KMS-11 (cell line): ENCODE results near the gene NPW.

Experiments
- H2AFZ ChIP-seq: fragments of 200-600 bp; sonication (generic); 2 replicates; pipeline ENCODE4 v1.6.1; 2016; ENCODE audit warnings: antibody characterized with exemption, mixed run types, low read depth
- H3K27ac ChIP-seq: fragments of 200-600 bp; sonication (generic); 2 replicates; pipeline ENCODE4 v1.6.1; 2016; ENCODE audit warnings: mild to moderate bottlenecking, mixed run types
- H3K27me3 ChIP-seq: fragments of 200-600 bp; sonication (generic); 2 replicates; pipeline ENCODE4 v1.6.1; 2017; ENCODE audit warnings: mild to moderate bottlenecking, low read depth, mixed run types, moderate library complexity; ENCODE audit not compliant: insufficient read depth
- H3K36me3 ChIP-seq: fragments of 200-600 bp; sonication (generic); 2 replicates; pipeline ENCODE4 v1.6.1; 2017; ENCODE audit warnings: mild to moderate bottlenecking, mixed run types; ENCODE audit not compliant: insufficient read depth
- H3K4me1 ChIP-seq: fragments of 200-600 bp; sonication (generic); 2 replicates; pipeline ENCODE4 v1.6.1; 2016; ENCODE audit warnings: mild to moderate bottlenecking, low read depth, mixed run types; ENCODE audit not compliant: poor library complexity, severe bottlenecking
- H3K4me2 ChIP-seq: fragments of 200-600 bp; sonication (generic); 2 replicates; pipeline ENCODE4 v1.7.0; 2016; ENCODE audit warnings: mild to moderate bottlenecking, mixed run types
- H3K4me3 ChIP-seq: fragments of 200-600 bp; sonication (generic); IDR thresholded peaks from 2 replicates; pipeline ENCODE4 v1.6.1; 2017; ENCODE audit warnings: low read depth, low read length, mixed read lengths; ENCODE audit not compliant: insufficient read depth
- H3K79me2 ChIP-seq: fragments of 200-600 bp; sonication (generic); 2 replicates; pipeline ENCODE4 v1.6.1; 2016; ENCODE audit warnings: low read depth, mixed run types; ENCODE audit not compliant: insufficient read depth
- H3K9ac ChIP-seq: fragments of 200-600 bp; sonication (generic); 2 replicates; pipeline ENCODE4 v1.6.1; 2016; ENCODE audit warnings: mild to moderate bottlenecking, mixed run types
- H4K20me1 ChIP-seq: fragments of 200-600 bp; sonication (generic); 2 replicates; pipeline ENCODE4 v1.6.1; 2016; ENCODE audit warnings: mild to moderate bottlenecking, mixed run types; ENCODE audit not compliant: insufficient read depth
- TF ChIP-seq, protein P1 (sequence below): fragments of 200-600 bp; sonication (generic); conservative IDR thresholded peaks from 2 replicates; pipeline ENCODE4 v1.6.1; 2017; ENCODE audit warnings: low read depth, mild to moderate bottlenecking, antibody characterized with exemption, low read length, moderate library complexity, mixed read lengths

Gene NPW

GRCh38 chr16:2037647-2038381 lies 18.2 kb downstream of the NPW start:
- H3K27me3 ChIP-seq = no peaks in the 10 kb centered on the region
- TF ChIP-seq, protein P1, sequence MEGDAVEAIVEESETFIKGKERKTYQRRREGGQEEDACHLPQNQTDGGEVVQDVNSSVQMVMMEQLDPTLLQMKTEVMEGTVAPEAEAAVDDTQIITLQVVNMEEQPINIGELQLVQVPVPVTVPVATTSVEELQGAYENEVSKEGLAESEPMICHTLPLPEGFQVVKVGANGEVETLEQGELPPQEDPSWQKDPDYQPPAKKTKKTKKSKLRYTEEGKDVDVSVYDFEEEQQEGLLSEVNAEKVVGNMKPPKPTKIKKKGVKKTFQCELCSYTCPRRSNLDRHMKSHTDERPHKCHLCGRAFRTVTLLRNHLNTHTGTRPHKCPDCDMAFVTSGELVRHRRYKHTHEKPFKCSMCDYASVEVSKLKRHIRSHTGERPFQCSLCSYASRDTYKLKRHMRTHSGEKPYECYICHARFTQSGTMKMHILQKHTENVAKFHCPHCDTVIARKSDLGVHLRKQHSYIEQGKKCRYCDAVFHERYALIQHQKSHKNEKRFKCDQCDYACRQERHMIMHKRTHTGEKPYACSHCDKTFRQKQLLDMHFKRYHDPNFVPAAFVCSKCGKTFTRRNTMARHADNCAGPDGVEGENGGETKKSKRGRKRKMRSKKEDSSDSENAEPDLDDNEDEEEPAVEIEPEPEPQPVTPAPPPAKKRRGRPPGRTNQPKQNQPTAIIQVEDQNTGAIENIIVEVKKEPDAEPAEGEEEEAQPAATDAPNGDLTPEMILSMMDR = no peak
- H3K9ac ChIP-seq = no peak overlapping the region
- no peaks in the 10 kb centered on the region for H3K36me3 ChIP-seq
- no peaks in the 10 kb centered on the region for H4K20me1 ChIP-seq
- H2AFZ ChIP-seq = no peak overlapping the region
- H3K79me2 ChIP-seq = no peaks in the 10 kb centered on the region
- no peak overlapping the region for H3K4me3 ChIP-seq
- no peak overlapping the region for H3K4me2 ChIP-seq
- no peak overlapping the region for H3K27ac ChIP-seq
- peaks cover under 1% of the 10 kb centered on the region for H3K4me1 ChIP-seq

- Histone ChIP-seq H3K4me1 (peaks cover 7% of the 10 kb centered on the region), H3K79me2 (no peaks in the 10 kb centered on the region), H3K4me2 (no peak overlapping the region), H4K20me1 (no peaks in the 10 kb centered on the region), H3K4me3 (no peak overlapping the region), H3K27me3 (no peaks in the 10 kb centered on the region), H2AFZ (no peak overlapping the region), H3K36me3 (no peaks in the 10 kb centered on the region), H3K9ac (no peak overlapping the region), H3K27ac (no peak overlapping the region)
- TF ChIP-seq, protein P1 = no peak
Measured at GRCh38 chr16:2038382-2039231, 19.0 kb downstream of the NPW start.

DNA sequence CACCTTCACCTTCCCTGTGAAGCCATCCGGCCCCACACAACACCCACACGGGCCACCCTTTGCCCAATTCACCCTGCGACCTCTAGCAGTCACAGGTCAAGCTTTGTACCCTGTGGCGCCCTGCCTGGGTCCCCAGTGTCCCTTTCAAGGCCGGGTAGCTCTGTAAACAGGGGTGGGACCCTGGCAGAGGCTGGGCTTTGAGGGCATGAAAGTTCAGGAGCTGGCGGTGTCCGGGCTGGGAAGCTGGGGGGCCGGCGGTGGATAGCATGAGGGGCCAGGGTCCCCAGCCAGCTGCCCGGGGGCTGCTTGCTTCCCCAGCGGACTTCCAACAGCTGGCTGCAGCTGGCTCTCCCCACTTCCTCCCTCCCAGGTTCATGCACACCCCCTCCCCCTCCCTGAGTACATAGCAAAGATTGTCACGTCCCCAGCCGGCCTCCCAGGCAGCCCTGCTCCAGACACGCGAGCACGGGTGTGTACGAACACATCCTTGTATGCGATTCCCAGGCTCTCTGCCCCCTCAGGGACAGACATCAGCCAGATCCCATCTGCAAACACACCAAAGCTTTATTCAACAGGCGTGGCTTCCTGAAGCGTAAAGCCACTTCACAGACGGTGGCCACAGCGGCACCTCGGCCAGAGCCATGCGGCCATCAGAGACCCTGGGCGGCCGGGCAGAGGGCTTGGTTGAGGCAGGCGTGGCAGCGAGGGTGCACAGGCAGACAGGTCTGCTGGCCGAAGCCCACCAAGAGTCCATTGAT lies 19.9 kb downstream of the NPW start:
- H3K9ac ChIP-seq = no peak overlapping the region
- no peak overlapping the region for H3K4me3 ChIP-seq
- H3K4me2 ChIP-seq = no peak overlapping the region
- H3K4me1 ChIP-seq = peaks cover 16% of the 10 kb centered on the region
- TF ChIP-seq, protein P1 = no peak
- H3K36me3 ChIP-seq = no peaks in the 10 kb centered on the region
- H4K20me1 ChIP-seq = no peaks in the 10 kb centered on the region
- H3K27ac ChIP-seq = no peak overlapping the region
- H3K79me2 ChIP-seq = no peaks in the 10 kb centered on the region
- H3K27me3 ChIP-seq = no peaks in the 10 kb centered on the region
- H2AFZ ChIP-seq = no peak overlapping the region

DNA sequence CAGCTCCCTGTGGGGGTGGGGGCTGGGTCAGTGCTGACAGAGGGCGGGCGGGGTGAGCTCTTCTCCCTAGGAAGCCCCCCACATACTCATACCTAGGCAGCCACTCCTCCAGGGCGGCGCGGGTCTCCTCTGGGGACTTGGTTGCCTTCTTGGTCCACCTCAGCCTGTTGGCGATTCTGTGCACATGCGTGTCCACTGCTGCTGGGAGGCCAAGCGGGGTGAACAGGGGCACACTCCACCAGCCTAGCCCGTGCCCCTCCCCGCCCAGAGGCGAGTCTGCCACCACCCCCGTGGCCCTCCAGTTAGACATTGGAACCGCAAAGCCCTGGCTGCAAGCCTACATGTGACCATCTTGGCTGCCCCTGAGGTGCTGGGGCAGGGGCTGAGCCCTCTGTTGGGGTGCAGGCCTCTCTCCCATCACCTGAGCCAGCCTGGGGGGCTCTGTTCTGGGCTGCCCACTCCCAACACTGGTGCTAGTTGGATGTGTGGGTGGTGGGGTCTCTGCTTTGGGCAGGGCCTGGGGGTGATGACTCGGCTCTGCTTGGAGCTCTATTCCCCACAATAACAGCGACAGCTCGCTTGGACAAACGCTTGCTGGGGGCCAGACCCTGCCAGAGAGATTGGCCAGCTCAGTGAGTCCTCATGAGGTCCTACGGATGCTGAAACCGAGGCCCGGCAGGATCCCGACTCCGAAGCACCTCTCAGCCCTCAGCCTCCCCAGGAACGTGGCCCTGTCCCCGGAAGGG lies 20.6 kb downstream of the NPW start:
- Histone ChIP-seq H4K20me1 (no peaks in the 10 kb centered on the region), H3K27me3 (no peaks in the 10 kb centered on the region), H3K4me2 (no peak overlapping the region), H3K4me1 (peaks cover 18% of the 10 kb centered on the region), H2AFZ (no peak overlapping the region), H3K79me2 (no peaks in the 10 kb centered on the region), H3K9ac (no peak overlapping the region), H3K36me3 (no peaks in the 10 kb centered on the region), H3K4me3 (no peak overlapping the region), H3K27ac (no peak overlapping the region)
- TF ChIP-seq, protein P1 = no peak
